Gastroesophageal sphincter (tissue), 4 donors: ENCODE measurements around the gene FAM20A. TPM values are rescaled to one million over a fixed set of nuclear protein-coding genes. Genes with fewer than 3 reads are reported as not detected.

Source experiments
- ATAC-seq: fragments of 150-250 bp; one replicate; pipeline ENCODE4 v1.9.1; 2016; ENCODE audit warnings: mild to moderate bottlenecking, moderate library complexity
- H3K27ac ChIP-seq, 4 donors: fragments of 200-600 bp; sonication (generic) in 3 of 4; 1 replicate in 3 of 4; 2 replicates in 1 of 4; pipeline ENCODE4 v1.5.1; 2016 to 2019
- H3K27me3 ChIP-seq: fragments of 200-600 bp; sonication (generic); one replicate; pipeline ENCODE4 v1.5.1; 2019
- H3K36me3 ChIP-seq, 2 donors: fragments of 200-600 bp; sonication (generic); one replicate each; pipeline ENCODE4 v1.5.1; 2019; ENCODE audit warnings: control low read depth in 1 of 2
- H3K4me1 ChIP-seq, 3 donors: fragments of 200-600 bp; sonication (generic); 1 replicate in 2 of 3; 2 replicates in 1 of 3; pipeline ENCODE4 v1.5.1; 2016 to 2019; ENCODE audit warnings: control low read depth in 2 of 3
- H3K4me3 ChIP-seq, 2 donors: fragments of 200-600 bp; sonication (generic); one replicate each; pipeline ENCODE4 v1.5.1; 2019; ENCODE audit warnings: mild to moderate bottlenecking in 1 of 2, moderate library complexity in 1 of 2
- H3K9me3 ChIP-seq, 3 donors: fragments of 200-600 bp; sonication (generic); one replicate each; pipeline ENCODE4 v1.5.1; 2017 to 2019; ENCODE audit warnings: control low read depth in 2 of 3
- CTCF ChIP-seq, 4 experiments: fragments of 200-600 bp in 2 of 4; fragments of 450-650 bp in 2 of 4; sonication (generic) in 1 of 4; IDR thresholded peaks; one replicate each; pipeline ENCODE4 v1.5.1; 2017 to 2019; ENCODE audit warnings: antibody characterized with exemption in 4 of 4, mild to moderate bottlenecking in 2 of 4, moderate library complexity in 2 of 4
- EP300 ChIP-seq: sonication (generic); formaldehyde crosslinking; IDR thresholded peaks from one replicate; pipeline ENCODE4 v1.6.1; 2017; ENCODE audit warnings: antibody characterized with exemption, mild to moderate bottlenecking
- POLR2A ChIP-seq, 2 donors: fragments of 450-650 bp; IDR thresholded peaks; one replicate each; pipeline ENCODE4 v1.6.1; 2017; ENCODE audit warnings: antibody characterized with exemption in 2 of 2, mild to moderate bottlenecking in 2 of 2, moderate library complexity in 1 of 2
- POLR2AphosphoS5 ChIP-seq: sonication (generic); formaldehyde crosslinking; IDR thresholded peaks from one replicate; pipeline ENCODE4 v1.6.1; 2017; ENCODE audit warnings: antibody characterized with exemption
- WGBS, 2 donors: methylation state at CpG; one replicate each; pipeline ENCODE4 v1.1.5; 2018; ENCODE audit warnings: low coverage in 1 of 2; 5-methylcytosine and 5-hydroxymethylcytosine counted together
- total RNA-seq, 4 donors: library from RNA; depleted of rRNA; stranded (reverse); fragments of >200 nt; gene quantifications; one replicate each; pipeline ENCODE4 v1.1.0, GENCODE V29; 2016

The FAM20A gene
- total RNA-seq, 4 donors from 2014 or later: 1.4 to 13.7 (median 2.9) TPM

GRCh38 chr17:68572138-68572842 is 28.9 kb downstream of the FAM20A start:
- no peaks in the 10 kb centered on the region for H3K9me3 ChIP-seq
- ATAC-seq: no peak
- no peak overlapping the region for H3K27ac ChIP-seq
- TF ChIP-seq CTCF (IDR thresholded peaks at IDR 0.05) (no peak), POLR2A (IDR thresholded peaks at IDR 0.05) (no peak), POLR2AphosphoS5 (no peak), EP300 (no peak)
- 84 to 85% methylated on average over 5 to 6 of the region's 6 CpGs for WGBS, 2 donors
- H3K4me1 ChIP-seq: peaks cover 0 to 6% (median 3%) of the 10 kb centered on the region in 3 donors
- no peak overlapping the region for H3K4me3 ChIP-seq
- no peaks in the 10 kb centered on the region for H3K36me3 ChIP-seq
- H3K27me3 ChIP-seq: no peaks in the 10 kb centered on the region

GRCh38 chr17:68570526-68570925 is 30.6 kb downstream of the FAM20A start:
- peaks cover 0 to 8% (median 0%) of the 10 kb centered on the region in 3 donors for H3K4me1 ChIP-seq
- no peak for TF ChIP-seq EP300
- no peak for TF ChIP-seq POLR2AphosphoS5
- TF ChIP-seq CTCF (IDR thresholded peaks at IDR 0.05): no peak
- no peak for TF ChIP-seq POLR2A (IDR thresholded peaks at IDR 0.05)
- H3K27ac ChIP-seq: no peak overlapping the region
- H3K27me3 ChIP-seq: no peaks in the 10 kb centered on the region
- H3K9me3 ChIP-seq: no peaks in the 10 kb centered on the region
- WGBS, 2 donors: 35 to 70% methylated on average over 1 of the region's 1 CpG
- H3K4me3 ChIP-seq: no peak overlapping the region
- ATAC-seq: no peak
- H3K36me3 ChIP-seq: no peaks in the 10 kb centered on the region

GRCh38 chr17:68569346-68569745 is 31.8 kb downstream of the FAM20A start:
- Histone ChIP-seq H3K27ac (no peak overlapping the region), H3K36me3 (no peaks in the 10 kb centered on the region), H3K4me1 (peaks cover 0 to 8% (median 0%) of the 10 kb centered on the region in 3 donors), H3K9me3 (no peaks in the 10 kb centered on the region), H3K27me3 (no peaks in the 10 kb centered on the region), H3K4me3 (no peak overlapping the region)
- TF ChIP-seq POLR2A (IDR thresholded peaks at IDR 0.05) (no peak), CTCF (IDR thresholded peaks at IDR 0.05) (no peak), EP300 (no peak), POLR2AphosphoS5 (no peak)
- ATAC-seq: no peak

GRCh38 chr17:68568581-68568980 is 32.6 kb downstream of the FAM20A start:
- Histone ChIP-seq H3K9me3 (no peaks in the 10 kb centered on the region), H3K36me3 (no peaks in the 10 kb centered on the region), H3K27ac (no peak overlapping the region), H3K27me3 (no peaks in the 10 kb centered on the region), H3K4me1 (peaks cover 0 to 8% (median 0%) of the 10 kb centered on the region in 3 donors), H3K4me3 (no peak overlapping the region)
- TF ChIP-seq CTCF (IDR thresholded peaks at IDR 0.05) (no peak), POLR2A (IDR thresholded peaks at IDR 0.05) (no peak), POLR2AphosphoS5 (no peak), EP300 (no peak)
- ATAC-seq: no peak
- 66 to 67% methylated on average over 1 to 2 of the region's 2 CpGs for WGBS, 2 donors

GRCh38 chr17:68567581-68567980 is 33.6 kb downstream of the FAM20A start:
- WGBS, 2 donors: 88 to 100% methylated on average over 3 of the region's 8 CpGs
- no peaks in the 10 kb centered on the region for H3K36me3 ChIP-seq
- H3K4me1 ChIP-seq: peaks cover 0 to 8% (median 0%) of the 10 kb centered on the region in 3 donors
- H3K27ac ChIP-seq: no peak overlapping the region
- H3K27me3 ChIP-seq: no peaks in the 10 kb centered on the region
- H3K9me3 ChIP-seq: no peaks in the 10 kb centered on the region
- no peak overlapping the region for H3K4me3 ChIP-seq
- no peak for ATAC-seq
- TF ChIP-seq EP300 (no peak), POLR2AphosphoS5 (no peak), CTCF (IDR thresholded peaks at IDR 0.05) (no peak), POLR2A (IDR thresholded peaks at IDR 0.05) (no peak)
